NB4 (cell line): Measurements from ENCODE around the gene SMPDL3B.

ENCODE experiments used
- DNase-seq: peaks from one replicate; pipeline ENCODE4 v3.0.0; 2010; ENCODE audit warnings: low read depth
- H3K4me3 ChIP-seq: one replicate; pipeline ENCODE4 v1.5.1; 2011; ENCODE audit warnings: mild to moderate bottlenecking, low read depth, low read length, moderate library complexity
- CTCF ChIP-seq: IDR thresholded peaks from one replicate; pipeline ENCODE4 v1.5.1; 2012; ENCODE audit warnings: low read depth, low read length
- MAX ChIP-seq: IDR thresholded peaks from 2 replicates; pipeline ENCODE4 v1.6.1; 2011; ENCODE audit warnings: low read depth, low read length
- MYC ChIP-seq: IDR thresholded peaks from 2 replicates; pipeline ENCODE4 v1.6.1; 2011; ENCODE audit warnings: low read depth, low read length
- POLR2A ChIP-seq: IDR thresholded peaks from 2 replicates; pipeline ENCODE4 v1.6.1; 2011; ENCODE audit warnings: mild to moderate bottlenecking; ENCODE audit not compliant: insufficient read length; ENCODE audit errors: extremely low read depth

Gene SMPDL3B

GRCh38 chr1:27934818-27935549 is at the start of gene SMPDL3B:
TSS of gene SMPDL3B (plus strand) at chr1:27935000. CDS start at chr1:27935184, 184 bp downstream.
- DNase-seq, result peak; percentile 46
- H3K4me3 ChIP-seq, result peak within 1 kb of the TSS; percentile 2
- TF ChIP-seq MAX (0 out of 2 replicates have a peak, but pooled peaks have one; percentile 20), POLR2A (no peak)

DNA sequence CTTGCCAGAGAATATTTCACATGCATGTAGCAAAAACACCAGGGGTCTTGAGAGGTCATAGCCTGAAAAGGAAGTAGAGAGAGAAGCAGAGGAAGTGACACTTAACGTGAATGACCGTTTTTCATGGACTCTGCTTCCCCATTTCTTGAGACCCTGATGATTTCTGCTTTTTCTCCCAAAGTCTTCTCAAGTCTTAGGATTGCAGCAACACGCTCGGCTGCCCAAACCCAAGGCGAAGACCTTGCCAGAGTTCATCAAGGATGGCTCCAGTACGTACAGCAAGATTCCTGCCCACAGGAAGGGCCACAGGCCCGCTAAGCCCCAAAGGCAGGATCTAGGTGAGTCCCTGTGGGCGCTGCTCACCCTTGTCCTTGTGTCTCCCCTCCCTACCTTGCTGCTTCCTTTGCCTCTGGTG is 49.7 kb upstream of the SMPDL3B start:
- peak; percentile 91 for DNase-seq
- H3K4me3 ChIP-seq, result peak overlapping the region; percentile 68
- no peak for TF ChIP-seq CTCF
- no peak for TF ChIP-seq POLR2A
- no peak for TF ChIP-seq MAX
- no peak for TF ChIP-seq MYC

DNA sequence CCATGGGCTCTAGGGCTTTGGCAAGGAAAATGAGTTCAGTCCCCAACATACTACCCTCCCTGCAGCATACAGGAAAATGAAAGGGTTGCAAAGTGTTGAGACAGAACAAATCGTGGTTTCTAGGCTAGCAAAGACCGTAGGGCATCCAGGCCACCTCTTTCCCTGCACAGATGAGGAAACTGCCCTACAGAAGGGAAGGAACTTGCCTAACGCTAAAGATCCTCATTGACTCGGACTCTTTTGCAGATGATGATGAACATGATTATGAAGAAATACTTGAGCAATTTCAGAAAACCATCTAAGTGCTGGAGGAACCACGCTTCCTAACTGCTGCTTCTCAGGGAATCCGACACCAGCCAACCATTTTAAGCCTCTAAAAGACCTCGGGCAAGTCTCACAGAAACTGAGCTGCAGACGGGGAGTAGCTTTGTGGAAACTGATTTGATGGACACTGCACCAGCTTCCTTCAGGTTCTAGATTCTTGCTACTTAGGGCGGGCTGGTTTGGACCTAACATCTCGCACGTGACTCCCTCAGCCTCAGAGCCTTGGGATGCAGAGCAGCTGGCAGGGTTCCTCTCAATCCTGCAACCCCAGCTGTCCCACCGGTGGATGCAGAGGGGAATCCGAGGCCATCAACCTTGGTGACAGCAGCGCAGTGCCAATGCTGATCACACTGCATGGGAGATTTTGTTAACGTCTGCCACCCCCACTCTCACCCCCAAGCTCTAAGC is 49.0 kb upstream of the SMPDL3B start:
- H3K4me3 ChIP-seq, result peak overlapping the region; percentile 68
- TF ChIP-seq POLR2A, result no peak
- peak; percentile 67; the same call in 1 of the 2 replicates for TF ChIP-seq MYC
- TF ChIP-seq CTCF, result no peak
- TF ChIP-seq MAX, result no peak
- DNase-seq, result peak; percentile 95

- TF ChIP-seq MYC (0 out of 2 replicates have a peak, but pooled peaks have one; percentile 21), POLR2A (no peak), MAX (peak; percentile 51)
- DNase-seq, result peak; percentile 82
- peak overlapping the region; percentile 68 for H3K4me3 ChIP-seq
These were observed 48.5 kb upstream of the SMPDL3B start for GRCh38 chr1:27886353-27886679.

DNA sequence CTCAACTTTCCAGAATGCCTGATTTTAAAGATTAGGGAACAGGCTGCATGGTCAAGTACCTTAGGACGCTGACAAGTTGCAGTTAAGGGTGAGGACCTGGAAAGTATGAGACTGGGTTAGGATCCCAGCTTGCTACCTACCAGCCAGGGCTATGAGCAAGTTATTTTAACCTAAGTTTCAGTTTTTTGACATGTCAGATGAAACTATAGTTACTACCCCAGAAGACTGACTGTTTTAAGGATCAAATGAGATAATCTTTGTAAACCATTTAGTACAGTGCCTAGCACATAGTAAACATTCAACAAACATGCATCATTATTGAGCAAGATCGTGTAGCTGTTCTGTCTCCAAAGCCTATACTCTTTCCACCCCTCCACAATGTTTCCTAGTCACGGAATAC is 48.1 kb upstream of the SMPDL3B start:
- no peak for TF ChIP-seq POLR2A
- TF ChIP-seq MAX, result no peak
- TF ChIP-seq CTCF, result no peak
- TF ChIP-seq MYC, result no peak
- DNase-seq, result no peak
- H3K4me3 ChIP-seq, result peak overlapping the region; percentile 68

GRCh38 chr1:27887215-27888021 is 47.4 kb upstream of the SMPDL3B start:
- peak; percentile 94 for DNase-seq
- TF ChIP-seq CTCF, result no peak
- peak; percentile 69 for TF ChIP-seq MYC
- TF ChIP-seq POLR2A, result peak; percentile 19
- peak; percentile 63 for TF ChIP-seq MAX
- peak overlapping the region; percentile 68 for H3K4me3 ChIP-seq
